Erythroblast (primary cell): ENCODE measurements around the gene UBAC2.

ENCODE experiments used
- GATA1 ChIP-seq: IDR thresholded peaks from 2 replicates; pipeline ENCODE4 v1.6.1; 2011; ENCODE audit warnings: low read depth, mild to moderate bottlenecking, control low read depth, low read length, moderate library complexity
- POLR2A ChIP-seq: IDR thresholded peaks from 2 replicates; pipeline ENCODE4 v1.6.1; 2011; ENCODE audit warnings: mild to moderate bottlenecking, low read length

DNA sequence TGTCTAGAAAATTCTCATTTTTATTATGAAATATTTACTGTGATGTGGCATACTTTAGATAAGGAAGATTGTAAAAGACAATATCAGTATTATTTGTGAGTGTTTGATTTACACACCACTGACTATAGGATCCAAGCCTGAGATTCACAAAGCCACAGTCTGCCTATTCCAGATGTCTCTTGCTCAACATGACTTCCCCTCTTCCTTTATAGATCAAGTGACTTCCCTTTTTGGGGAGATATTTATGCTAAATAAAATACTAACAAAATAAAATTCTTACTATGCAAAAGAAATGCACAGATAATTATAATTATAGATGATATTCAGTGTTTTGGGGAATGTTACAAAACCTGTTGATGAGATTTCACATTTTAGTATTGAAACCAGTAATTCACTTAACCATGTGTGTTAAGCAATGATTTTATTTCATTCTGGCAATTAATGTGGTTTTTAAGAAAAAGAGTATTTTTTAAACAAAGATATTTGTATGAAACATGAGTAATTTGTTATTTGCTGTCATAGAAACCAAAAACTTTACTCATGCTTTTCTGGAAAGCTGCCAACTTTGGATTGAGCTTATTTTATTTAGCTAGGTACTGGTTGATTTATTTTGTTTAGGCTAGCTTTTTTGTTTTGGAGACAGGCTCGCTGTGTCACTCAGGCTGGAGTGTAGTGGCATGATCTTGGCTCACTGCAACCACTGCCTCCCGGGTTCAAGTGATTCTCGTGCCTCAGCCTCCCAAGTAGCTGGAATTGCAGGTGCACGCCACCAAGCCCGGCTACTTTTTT is 120.2 kb downstream of the UBAC2 start:
- TF ChIP-seq POLR2A (no peak), GATA1 (no peak)
